ENCODE data around the gene CARD11. TPM values are rescaled to one million over a fixed set of nuclear protein-coding genes. Genes with fewer than 3 reads are reported as not detected.

Gene CARD11
- total and polyA plus RNA-seq, 2 of the 4 experiments (the other 2 are of a cell fraction) = 0.18 to 0.26 TPM

DNA sequence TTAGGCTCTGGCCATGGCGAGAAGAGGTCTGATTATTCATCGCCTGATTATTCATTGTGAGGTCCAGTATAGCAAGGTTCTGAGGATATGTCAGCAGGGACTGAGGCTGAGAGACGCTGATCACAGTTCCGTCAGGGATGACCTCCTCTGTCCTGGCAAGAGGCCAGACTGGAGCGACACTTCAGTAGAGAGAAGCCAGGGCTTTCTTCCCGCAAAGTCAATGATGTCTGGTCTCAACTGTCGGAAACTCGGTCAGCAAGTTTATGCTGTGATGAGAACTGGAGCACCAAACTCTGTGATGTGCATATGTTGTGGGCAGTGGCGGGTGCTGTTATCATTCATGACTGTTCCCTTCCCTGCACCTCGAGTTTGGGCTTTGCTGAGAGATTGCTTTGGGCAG lies 170.5 kb downstream of the CARD11 start (continued):
- TF ChIP-seq FOS (IDR thresholded peaks at IDR 0.05; ENCODE audit: low read depth, low read length) (no peak), NFE2L2 (IDR thresholded peaks at IDR 0.05; ENCODE audit: low read depth, low read length) (no peak), RCOR1 (IDR thresholded peaks at IDR 0.05; ENCODE audit: insufficient replicate concordance, low read length) (no peak), RAD21 (IDR thresholded peaks at IDR 0.05; ENCODE audit: low read length) (no peak)
- TF ChIP-seq, protein P1, sequence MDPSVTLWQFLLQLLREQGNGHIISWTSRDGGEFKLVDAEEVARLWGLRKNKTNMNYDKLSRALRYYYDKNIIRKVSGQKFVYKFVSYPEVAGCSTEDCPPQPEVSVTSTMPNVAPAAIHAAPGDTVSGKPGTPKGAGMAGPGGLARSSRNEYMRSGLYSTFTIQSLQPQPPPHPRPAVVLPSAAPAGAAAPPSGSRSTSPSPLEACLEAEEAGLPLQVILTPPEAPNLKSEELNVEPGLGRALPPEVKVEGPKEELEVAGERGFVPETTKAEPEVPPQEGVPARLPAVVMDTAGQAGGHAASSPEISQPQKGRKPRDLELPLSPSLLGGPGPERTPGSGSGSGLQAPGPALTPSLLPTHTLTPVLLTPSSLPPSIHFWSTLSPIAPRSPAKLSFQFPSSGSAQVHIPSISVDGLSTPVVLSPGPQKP (IDR thresholded peaks at IDR 0.05; ENCODE audit: borderline replicate concordance, low read depth, low read length) = no peak

DNA sequence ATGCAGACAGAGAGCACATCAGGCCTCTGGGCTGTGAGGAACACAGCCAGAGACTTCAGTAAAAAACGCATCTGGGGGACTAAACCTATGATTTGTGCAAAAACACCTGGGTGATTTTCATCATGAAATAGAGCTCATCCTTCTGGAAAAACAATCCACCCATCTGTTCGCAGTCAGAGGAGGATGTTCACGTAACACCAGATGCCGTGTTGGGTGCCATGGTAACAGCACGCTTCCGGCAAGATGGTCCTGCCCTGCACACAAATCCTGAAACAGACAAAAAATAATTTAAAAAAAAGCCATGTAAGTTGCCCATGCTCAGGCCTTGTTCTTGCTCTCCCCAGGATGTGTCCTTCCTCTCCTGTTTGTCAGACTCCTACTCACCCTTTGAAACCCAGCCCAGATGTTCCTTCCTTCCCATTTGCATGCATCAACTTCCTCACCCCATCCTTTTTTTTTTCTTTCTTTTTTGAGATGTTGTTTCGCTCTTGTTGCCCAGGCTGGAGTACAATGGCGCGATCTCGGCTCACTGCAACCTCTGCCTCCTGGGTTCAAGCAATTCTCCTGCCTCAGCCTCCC lies 171.3 kb downstream of the CARD11 start:
- intact Hi-C loops (cut with micrococcal nuclease) = no loop called here
- peaks cover 6% of the 10 kb centered on the region for H3K4me1 ChIP-seq (ENCODE audit: control insufficient read depth, insufficient read depth, low read length)
- H4K5ac ChIP-seq (ENCODE audit: low read depth, low read length) = no peak overlapping the region
- no peak overlapping the region for H3K4ac ChIP-seq (ENCODE audit: low read depth, low read length)
- no peak overlapping the region for H3K4me3 ChIP-seq (ENCODE audit: insufficient read depth, low read depth, low read length)
- H2AK9ac ChIP-seq (replicated peaks; ENCODE audit: low read depth, low read length, poor library complexity) = no peak overlapping the region
- ChIA-PET POLR2A (ENCODE audit: unreplicated experiment) (no interaction called here), CTCF (no interaction called here)
- no peak overlapping the region for H2BK20ac ChIP-seq (ENCODE audit: low read depth, low read length)
- no peaks in the 10 kb centered on the region for H3K36me3 ChIP-seq (ENCODE audit: control insufficient read depth, insufficient read depth, low read length)
- in situ Hi-C loops (cut with MboI; ENCODE audit: low sequenced_read_pairs) = loop anchor here (25.0 kb wide), 2 partner anchors 1765 to 1890 kb away; no protein-coding TSS in a partner anchor
- H2BK120ac ChIP-seq (ENCODE audit: low read depth, low read length) = no peak overlapping the region
- no peak overlapping the region for H3K27ac ChIP-seq (ENCODE audit: insufficient read depth, low read length)
- no peak overlapping the region for H4K91ac ChIP-seq (ENCODE audit: insufficient read depth, low read depth, low read length)
- no peak overlapping the region for H2BK5ac ChIP-seq (ENCODE audit: low read depth, low read length, poor library complexity, severe bottlenecking)
- no peak overlapping the region for H3K18ac ChIP-seq (ENCODE audit: low read depth, low read length)
- H2AK5ac ChIP-seq (ENCODE audit: low read depth, low read length) = no peak overlapping the region
- no peak overlapping the region for H3K23ac ChIP-seq (ENCODE audit: low read depth, low read length)
- H2BK15ac ChIP-seq (ENCODE audit: low read depth, low read length) = no peak overlapping the region
- ATAC-seq (ENCODE audit: low read depth) (no peak), DNase-seq (no peak)
- no peaks in the 10 kb centered on the region for H3K79me1 ChIP-seq (ENCODE audit: low read depth in 1 of 2, low read length in 2 of 2)
- no peak overlapping the region for H3K4me2 ChIP-seq (ENCODE audit: low read depth, low read length)
- H3K9me3 ChIP-seq (ENCODE audit: control insufficient read depth, insufficient read depth, low read length) = no peaks in the 10 kb centered on the region
- peaks cover 9% of the 10 kb centered on the region for H4K20me1 ChIP-seq (ENCODE audit: insufficient read depth, low read length)
- no peak overlapping the region for H2AFZ ChIP-seq (replicated peaks; ENCODE audit: low read length, poor library complexity)
- no peak overlapping the region for H3K56ac ChIP-seq (ENCODE audit: extremely low read depth, insufficient read depth, low read length)
- dilution Hi-C loops (cut with HindIII; ENCODE audit: low sequenced_read_pairs, unreplicated experiment) = no loop called here
- H3K27me3 ChIP-seq (ENCODE audit: control insufficient read depth, insufficient read depth, low read length) = no peaks in the 10 kb centered on the region
- no peak overlapping the region for H4K8ac ChIP-seq (ENCODE audit: low read depth in 2 of 2, low read length in 2 of 2)
- no TSS peak for BruUV-seq (replicated peaks)
- H3K9me1 ChIP-seq (ENCODE audit: insufficient read depth, low read length) = peaks cover 26% of the 10 kb centered on the region
- WGBS, 2 experiments (ENCODE audit: extremely low coverage in 2 of 2, insufficient read length in 1 of 2) = 100% methylated on average over 3 of the region's 10 CpGs; no CpG with 5 or more reads in 1 of the 2 experiments
- H3K9ac ChIP-seq (ENCODE audit: low read depth, low read length) = no peak overlapping the region
- H3K14ac ChIP-seq (replicated peaks; ENCODE audit: low read depth, low read length) = no peak overlapping the region
- TF ChIP-seq POLR2A (IDR thresholded peaks at IDR 0.05; ENCODE audit: low read depth, low read length) = no peak
- TF ChIP-seq RCOR1 (IDR thresholded peaks at IDR 0.05; ENCODE audit: insufficient replicate concordance, low read length) = no peak
- TF ChIP-seq, protein P1 (IDR thresholded peaks at IDR 0.05; ENCODE audit: borderline replicate concordance, low read depth, low read length) = no peak
- TF ChIP-seq MAZ (IDR thresholded peaks at IDR 0.05; ENCODE audit: borderline replicate concordance, low read depth, low read length) = no peak
- no peak for TF ChIP-seq RAD21 (IDR thresholded peaks at IDR 0.05; ENCODE audit: low read length)
- TF ChIP-seq NFE2L2 (IDR thresholded peaks at IDR 0.05; ENCODE audit: low read depth, low read length) = no peak
- no peak for TF ChIP-seq FOS (IDR thresholded peaks at IDR 0.05; ENCODE audit: low read depth, low read length)
- TF ChIP-seq CEBPB (IDR thresholded peaks at IDR 0.05; ENCODE audit: low read depth, low read length) = no peak
- no peak for TF ChIP-seq CHD1 (IDR thresholded peaks at IDR 0.05; ENCODE audit: low read depth, low read length)
- TF ChIP-seq, protein P2, sequence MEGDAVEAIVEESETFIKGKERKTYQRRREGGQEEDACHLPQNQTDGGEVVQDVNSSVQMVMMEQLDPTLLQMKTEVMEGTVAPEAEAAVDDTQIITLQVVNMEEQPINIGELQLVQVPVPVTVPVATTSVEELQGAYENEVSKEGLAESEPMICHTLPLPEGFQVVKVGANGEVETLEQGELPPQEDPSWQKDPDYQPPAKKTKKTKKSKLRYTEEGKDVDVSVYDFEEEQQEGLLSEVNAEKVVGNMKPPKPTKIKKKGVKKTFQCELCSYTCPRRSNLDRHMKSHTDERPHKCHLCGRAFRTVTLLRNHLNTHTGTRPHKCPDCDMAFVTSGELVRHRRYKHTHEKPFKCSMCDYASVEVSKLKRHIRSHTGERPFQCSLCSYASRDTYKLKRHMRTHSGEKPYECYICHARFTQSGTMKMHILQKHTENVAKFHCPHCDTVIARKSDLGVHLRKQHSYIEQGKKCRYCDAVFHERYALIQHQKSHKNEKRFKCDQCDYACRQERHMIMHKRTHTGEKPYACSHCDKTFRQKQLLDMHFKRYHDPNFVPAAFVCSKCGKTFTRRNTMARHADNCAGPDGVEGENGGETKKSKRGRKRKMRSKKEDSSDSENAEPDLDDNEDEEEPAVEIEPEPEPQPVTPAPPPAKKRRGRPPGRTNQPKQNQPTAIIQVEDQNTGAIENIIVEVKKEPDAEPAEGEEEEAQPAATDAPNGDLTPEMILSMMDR (conservative IDR thresholded peaks at IDR 0.05; ENCODE audit: low read depth, low read length) = no peak
- TF ChIP-seq BHLHE40 (IDR thresholded peaks at IDR 0.05; ENCODE audit: low read depth, low read length) = no peak
- TF ChIP-seq MXI1 (IDR thresholded peaks at IDR 0.05; ENCODE audit: borderline replicate concordance, low read depth, low read length) = no peak

Measured in IMR-90 (cell line).